HTR-8/SVneo (cell line): ENCODE data around the gene FGF12.

Source experiments
- DNase-seq: peaks from one replicate; pipeline ENCODE4 v3.0.0; 2011; ENCODE audit warnings: low spot score, mixed read lengths; ENCODE audit not compliant: insufficient read length
- FAIRE-seq: peaks from 2 replicates; lab custom pipeline; 2011; peaks lifted over from hg19 to GRCh38; lab: Jason Lieb, UNC

The FGF12 gene

DNA sequence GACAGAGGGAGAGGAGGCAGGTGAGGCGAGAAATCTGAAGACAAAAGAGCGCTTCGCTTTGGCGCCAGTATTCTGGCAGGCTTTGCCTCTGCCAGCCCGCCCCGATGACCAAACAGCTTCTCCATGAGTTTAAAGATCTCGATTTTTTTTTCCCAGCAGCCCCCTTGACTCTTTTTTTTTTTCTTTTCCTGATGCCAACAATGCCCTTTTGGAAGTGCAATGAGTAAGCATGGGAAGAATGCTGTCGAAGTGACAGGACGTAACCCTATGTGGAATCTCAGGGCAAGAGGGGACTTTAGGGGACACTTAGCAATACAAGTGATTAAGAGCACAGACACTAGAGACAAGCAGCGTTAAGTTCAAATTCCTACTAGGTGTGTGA is 211.7 kb downstream of the FGF12 start:
- no peak for FAIRE-seq
- no peak for DNase-seq

DNA sequence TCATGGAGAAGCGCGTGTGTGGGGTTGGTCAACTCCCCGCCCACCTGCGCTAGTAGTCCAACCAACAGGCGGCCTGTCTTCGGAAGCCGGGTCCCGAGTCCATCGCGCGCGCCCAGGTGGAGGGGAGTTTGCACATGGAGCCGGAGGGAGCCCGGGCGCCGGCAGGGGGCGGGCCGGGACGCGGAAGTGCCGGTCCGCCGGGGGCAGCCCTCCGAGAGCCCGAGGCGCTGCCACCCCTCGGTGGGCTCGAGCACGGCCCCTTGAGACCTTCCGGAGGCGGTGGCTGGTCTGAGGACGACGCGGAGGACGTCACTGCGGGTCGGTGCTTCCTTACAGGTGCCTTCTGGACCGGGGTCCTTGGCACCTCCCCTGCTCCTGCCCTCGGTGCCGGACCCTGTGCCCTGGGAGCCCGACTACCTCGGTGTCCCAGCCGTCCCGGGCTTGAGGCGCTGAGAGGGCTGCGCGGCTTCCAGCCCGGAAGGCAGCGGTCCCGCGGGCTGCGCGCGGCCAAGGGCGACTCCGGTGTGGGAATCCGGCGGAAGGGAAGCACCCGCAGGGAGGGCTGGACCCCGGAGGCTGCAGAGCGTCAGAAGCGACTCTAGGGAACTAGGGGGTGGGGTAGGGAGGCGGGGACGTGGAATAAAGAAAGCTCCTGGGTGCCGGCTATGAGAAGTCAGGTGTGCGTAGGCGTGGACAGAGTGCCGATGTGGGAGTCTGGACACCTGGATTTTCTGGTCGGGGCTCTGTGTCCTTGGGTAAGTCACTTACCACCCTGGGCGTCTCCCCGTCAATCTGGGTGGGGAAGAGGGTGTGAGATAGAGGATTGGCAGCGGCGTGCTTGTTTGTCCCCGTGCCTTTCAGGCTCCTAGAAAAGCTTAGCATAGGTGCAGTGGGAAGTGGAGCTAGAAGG is 212.3 kb downstream of the FGF12 start:
- DNase-seq (no peak), FAIRE-seq (no peak)

DNA sequence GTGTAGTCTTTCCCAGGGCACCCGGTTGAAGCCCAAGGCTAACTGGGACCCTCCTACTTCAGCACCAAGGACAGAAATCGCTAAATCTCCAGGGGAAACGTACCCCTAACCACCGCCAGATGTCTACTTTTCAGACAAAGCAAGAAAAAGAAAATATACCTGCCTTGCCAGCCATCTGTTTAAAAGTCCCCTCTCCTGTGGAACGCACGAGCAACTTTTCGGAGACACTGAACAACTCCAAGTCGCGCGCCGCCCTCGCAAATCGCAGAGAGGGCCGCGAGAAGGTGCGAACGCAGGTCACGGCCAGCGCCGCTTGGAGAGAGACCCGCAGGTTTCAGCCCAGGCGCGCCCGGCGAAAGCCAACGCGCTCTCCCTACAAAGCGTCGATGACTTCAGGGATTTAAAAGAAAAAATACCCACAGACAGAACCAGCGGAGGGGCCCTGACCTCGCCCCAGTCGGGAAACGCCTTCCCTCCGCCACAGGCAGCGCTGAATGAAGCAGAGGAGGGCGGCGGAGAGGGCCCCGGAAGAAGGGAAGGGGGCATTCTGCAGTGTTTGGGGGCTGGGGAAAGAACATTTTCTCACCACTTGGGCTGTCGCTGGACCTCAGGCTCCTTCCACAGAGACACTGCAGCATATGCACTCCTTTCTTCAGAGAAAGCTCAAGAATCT is 213.1 kb downstream of the FGF12 start:
- FAIRE-seq (no peak), DNase-seq (no peak)

DNA sequence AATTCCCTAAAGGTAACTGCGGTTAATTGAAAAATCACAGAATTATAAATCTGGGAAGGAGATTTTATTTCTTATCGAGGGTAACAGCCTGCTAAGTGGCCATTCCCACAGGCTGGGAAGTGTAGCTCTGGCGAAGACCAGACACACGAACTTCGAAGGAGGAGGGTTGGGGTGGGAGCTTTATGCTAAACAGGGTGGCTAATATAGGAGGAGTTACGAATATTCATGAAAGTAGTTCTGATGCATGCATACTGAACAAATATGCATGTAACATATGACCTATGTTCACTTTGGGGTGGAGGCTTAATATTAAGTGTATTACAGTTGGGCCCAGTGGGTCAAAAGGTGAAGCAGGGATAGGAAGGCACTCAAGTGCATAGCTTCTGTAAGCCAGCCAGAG is 221.6 kb downstream of the FGF12 start:
- no peak for DNase-seq
- no peak for FAIRE-seq

DNA sequence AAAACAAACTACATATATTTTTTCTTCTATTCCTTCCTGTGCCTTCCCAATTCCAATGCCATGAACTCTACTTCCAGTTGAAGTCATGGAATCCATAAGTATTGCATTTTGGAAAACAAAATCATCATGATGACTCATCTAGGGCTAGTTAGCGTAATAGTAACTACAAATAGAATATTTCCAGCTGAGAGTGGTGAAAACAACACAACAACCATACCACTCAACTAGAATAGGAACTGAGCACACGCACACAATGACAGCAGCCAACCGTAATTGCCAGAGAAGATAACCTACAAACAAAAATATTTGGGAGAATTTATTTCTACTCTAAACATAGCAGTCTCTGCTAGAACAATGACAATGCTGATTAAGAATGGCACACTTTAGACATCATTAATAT is 225.9 kb downstream of the FGF12 start:
- FAIRE-seq = no peak

DNA sequence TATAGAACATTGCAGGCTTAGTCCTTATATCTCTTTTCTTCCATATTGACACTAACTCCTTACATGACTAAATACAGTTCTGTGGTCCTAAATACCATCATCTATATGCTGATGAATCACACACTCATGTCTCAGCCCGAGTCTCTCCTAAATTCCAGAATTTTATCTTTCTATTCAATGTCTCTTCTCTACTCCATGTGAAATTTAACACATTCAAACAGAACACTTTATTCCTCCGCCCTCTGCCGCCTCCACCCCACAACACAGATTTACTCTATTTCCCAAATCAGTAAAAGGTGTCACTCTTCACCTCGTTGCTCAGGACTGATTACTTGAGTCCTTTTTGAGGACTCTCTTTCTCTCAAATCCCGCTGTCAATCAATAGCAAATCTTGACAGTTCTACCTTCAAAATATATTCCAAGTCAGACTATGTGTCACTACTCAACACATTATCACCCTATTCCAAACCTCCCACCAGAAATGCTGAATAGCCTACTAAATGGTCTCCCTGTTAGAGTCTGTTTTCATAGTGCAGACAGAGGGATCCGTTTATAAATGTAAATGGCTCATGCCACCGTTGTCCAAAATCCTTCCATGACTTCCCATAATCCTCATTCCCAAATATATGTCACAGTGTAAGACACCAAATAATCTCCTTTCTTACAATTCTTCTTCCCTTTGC is 230.3 kb downstream of the FGF12 start:
- DNase-seq = no peak
- FAIRE-seq = no peak

More for the DNA sequence above, 225.9 kb downstream of the FGF12 start:
- DNase-seq = no peak

DNA sequence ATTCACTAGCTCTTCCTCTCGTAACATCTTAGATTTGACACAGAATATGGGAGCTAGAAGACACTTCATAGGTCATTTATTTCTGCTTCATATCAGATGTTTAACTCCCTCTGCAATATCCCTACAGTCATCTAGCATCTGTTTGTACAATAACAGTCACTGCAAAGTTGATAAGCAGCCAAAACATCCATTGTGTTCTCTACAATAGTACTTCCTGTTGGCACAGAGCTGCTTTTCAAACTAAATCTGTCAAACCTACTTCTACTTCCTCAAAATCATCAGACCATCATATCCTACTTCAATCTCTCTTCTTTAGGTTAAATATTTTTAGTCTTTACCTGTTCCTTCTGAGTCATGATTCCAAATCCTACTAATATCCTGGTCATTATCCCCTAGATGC is 233.2 kb downstream of the FGF12 start:
- DNase-seq = no peak
- FAIRE-seq = no peak

DNA sequence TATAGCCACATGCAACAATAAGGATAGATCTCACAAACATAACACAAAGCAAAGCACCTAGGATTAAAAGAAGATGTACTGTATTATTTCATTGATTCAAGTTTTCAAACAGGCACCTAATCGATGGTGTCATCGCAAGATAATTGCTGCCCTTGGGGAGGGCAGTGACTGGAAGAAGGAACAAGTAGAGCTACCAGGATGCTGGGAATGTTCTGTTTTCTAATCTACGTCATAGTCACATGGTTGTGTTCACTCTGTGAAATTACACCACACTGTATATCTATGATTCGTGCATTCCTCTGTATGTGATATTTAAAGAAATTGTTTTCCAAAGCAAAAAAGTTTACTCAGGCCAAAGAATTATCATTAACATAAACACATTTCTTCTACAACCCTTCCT is 236.6 kb downstream of the FGF12 start:
- no peak for FAIRE-seq
- DNase-seq = no peak

DNA sequence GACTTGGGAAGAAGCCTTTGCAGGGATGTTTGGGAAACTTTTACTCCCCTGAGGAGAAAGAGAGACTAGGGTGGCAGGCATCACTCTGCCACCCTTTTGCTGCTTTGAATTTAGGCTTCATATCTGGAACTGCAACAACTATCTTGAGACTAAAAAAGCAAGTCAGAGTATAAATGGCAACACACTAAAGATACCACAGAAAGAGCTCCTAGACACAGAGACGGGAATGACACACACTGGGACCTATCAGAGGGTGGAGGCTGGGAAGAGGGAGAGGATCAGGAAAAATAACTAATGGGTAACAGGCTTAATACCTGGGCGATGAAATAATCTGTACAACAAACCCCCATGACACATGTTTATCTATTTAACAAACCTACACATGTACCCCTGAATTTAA is 237.8 kb downstream of the FGF12 start:
- FAIRE-seq = no peak
- DNase-seq = no peak

DNA sequence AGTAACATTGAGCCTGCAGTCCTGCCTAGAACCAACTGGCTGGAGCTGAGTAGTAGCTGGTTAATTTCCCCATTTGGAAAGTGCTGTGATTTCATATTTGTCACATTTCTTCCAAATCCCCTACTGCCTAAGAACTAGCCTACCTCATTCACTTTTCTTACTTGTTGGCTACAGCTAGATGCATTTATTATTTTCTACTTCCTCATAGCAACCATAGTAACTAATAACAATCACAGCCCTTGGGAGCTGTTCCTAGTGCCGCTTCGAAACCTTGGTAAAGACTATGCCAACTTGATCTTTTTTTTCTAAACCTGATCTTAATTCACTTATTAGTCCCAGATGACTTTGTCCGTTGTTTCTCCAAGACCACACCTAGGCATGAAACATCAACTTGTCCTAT is 240.3 kb downstream of the FGF12 start:
- DNase-seq = no peak
- no peak for FAIRE-seq

DNA sequence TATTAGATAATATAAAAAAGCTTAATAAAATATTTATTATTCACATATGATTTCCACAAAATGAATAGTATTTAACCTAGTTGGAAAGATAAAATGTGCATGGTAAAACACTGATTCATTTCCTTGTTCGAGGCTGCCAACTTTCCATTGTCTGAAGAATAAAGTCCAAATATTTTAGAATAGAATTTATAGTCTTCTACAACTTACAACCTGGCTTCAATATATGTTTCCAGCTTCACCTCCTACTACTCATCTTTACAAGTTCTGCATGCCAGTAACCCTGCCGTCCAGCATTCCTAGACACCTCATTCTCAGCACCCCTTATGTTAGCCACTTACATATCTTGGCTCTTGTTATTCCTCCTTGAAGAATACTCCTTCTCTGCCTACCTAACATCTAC is 244.5 kb downstream of the FGF12 start:
- no peak for FAIRE-seq
- DNase-seq = no peak

DNA sequence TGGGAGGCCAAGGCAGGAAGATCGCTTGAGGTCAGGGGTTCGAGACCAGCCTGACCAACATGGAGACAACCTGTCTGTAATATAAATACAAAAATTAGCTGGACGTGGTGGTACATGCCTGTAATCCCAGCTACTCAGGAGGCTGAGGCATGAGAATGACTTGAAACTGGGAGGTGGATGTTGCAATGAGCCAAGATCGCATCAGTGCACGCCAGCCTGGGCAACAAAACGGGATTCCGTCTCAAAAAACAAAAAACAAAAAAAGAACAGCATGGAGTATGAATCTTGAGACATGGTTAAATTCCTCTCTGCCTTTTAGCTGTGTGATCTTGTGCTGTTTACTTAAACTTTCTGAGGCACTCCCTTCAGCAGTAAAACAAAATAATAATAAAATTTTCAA is 244.9 kb downstream of the FGF12 start:
- DNase-seq = no peak
- no peak for FAIRE-seq

DNA sequence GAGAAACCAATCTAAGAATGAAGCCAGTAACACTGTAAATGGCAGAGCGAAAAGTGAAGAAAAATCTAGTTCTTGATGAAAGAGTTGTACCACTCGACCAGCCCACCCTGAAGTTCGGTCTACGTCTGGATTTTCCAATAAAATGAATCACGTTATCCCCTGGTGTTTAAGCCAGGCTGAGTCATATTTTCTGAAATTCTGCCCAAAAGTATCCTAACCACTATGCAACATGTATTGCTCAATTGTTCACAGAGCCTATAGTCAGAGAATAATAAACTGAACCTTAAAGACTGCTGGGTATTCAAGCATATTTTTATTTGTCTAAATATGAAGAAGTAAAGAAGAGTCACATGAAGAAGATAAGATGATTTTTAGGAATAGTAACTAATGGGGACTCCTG is 245.7 kb downstream of the FGF12 start:
- peak; percentile 26 for DNase-seq

DNA sequence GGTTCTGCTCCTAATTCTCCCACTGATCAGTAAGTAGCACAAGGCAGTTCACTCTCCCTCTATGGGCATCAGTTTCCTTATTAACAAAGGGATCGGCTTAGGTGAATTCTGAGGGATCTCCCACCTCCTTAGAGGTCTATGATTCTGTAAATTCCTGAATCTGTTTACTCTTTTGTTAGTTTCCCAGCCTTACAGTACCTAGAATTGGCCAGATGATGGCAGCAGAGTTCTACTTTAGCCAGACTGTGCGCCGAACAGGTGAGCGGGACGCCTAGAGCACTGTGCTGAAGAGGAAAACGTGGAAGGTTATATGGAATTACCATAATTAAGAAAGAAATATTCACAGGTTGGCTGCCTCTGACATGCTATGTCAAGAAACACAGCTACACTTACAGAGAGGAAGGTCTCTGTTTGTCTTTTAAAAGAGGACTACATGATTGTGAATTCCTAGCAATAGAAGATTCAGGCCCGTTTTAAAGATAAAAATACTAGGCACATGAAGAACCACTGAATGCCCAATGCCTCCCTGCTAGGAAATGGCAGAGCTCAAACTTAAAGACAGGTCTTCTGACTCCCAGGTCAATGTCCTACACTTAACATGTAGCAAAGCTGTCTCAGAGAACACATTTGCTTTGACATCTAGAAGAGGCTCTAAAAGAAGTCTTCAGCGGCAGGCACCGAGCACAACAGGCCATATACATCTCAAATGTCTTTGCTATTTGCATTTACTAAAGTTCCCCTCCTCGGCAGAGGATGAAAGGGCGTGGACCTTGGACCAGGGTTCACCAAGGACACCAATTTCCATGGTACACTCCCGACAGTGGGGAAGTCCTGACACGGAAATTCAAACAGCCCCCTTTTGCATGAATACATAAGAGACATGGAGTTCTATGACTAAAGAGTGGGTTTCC is 259.9 kb downstream of the FGF12 start:
- FAIRE-seq = no peak
- peak; percentile 33 for DNase-seq

More for the DNA sequence above, 245.7 kb downstream of the FGF12 start:
- no peak for FAIRE-seq

DNA sequence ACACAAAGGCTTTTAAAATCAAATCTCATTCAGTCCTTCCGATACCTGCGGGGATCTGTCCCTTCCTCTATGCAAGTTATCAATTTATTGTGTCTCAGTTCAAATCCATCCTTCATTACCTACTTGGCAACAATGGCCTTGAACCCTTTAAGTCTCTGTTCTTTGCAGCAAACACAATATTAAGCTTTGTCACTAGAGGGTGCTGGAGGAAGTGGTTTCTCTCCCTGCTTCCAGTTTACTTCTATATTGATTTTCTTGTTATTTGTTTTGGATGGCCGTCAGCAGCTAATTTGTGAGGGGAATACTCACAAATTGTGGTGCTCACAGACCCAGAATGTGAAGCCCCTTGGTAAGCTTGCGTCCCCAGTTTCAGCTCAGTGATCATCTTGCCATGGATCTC is 278.3 kb downstream of the FGF12 start:
- peak; percentile 15 for DNase-seq

DNA sequence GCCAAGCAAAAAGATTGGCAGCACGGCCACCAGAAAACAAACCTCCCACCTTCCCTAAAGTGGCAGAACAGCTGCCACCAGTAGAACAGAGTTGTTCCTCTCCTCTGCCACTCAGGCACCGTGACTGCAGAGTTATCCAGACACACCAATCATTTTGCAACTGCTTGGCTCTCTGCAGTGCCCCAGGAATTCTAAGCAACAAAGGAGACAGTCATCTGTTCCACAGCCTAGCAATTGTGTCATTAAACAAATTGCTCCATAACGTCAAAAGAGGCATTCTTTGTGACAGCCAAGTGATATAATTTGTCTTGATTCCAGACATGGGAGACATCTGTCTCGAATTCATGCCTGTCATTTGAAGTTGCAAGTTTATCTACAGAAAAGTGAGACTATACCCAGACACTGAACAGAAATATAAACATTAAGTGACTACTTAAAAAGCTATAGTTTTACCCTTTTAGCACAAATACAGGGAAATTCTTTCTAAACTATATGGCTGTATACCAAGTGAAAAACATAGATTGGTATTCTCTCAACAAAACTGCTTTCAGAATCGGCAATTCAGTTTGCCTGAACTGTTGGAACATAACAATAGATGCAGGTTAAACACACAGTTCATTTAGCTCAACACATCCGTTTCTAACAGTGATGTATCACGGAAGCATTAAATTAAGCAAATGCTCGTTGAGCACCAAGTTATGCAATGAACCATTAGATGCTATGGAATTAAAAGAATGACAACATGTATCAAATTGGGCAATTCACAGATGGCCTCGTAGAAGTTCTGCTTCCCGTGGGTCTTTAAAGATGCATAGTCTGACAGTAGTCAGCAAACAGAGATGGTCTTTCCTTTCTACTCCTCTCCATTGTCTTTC is 281.3 kb downstream of the FGF12 start:
- FAIRE-seq (no peak), DNase-seq (no peak)

More for the DNA sequence above, 278.3 kb downstream of the FGF12 start:
- no peak for FAIRE-seq

DNA sequence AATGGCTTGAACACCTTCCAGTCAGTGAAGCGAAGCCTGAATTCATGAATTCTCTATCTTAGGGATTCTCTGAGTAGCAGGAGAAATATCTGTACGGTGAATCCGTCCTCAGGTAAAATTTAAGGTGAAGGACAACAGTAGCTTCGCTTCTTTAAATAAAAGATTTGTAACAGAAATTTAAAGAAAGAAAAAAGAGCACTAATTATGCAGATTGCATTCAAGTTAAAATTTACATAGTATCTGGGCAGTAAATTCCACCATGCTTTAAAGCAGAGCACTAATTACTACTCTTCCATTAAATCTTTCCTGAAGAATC is 282.6 kb downstream of the FGF12 start:
- FAIRE-seq (no peak), DNase-seq (no peak)

DNA sequence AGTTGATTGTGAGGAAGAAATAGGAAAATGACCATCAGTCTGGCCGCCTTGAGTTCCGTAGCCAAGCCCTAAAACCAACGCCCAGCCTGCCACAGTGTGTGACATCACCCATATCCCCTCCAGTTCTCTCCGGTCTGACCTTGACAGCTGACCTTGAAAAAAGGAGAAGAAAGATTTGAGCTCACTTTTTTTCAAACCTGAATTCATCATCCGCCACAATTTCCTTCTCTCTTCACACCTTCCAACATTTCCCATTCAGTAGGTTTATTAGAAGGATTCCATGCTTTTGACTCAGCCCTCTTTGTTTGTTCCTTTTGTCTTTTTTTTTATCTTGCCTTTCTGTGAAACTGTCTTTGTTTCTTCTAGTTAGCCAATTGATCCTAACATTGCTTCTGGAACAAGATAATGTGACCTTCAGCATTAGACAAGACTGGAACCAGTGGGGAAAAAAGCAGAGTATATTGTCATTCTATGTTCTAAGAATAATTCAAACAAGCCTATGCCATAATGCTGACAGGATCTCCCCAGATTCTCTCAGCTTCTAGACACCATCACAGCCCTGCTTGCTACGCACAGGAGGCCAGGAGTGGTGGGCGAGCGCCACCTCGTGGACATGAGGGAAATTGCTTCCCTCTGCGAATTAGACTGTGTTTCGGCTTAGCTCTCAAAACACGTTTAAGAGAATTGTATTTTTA is 283.1 kb downstream of the FGF12 start:
- FAIRE-seq (peak; percentile 76), DNase-seq (peak; percentile 66)

DNA sequence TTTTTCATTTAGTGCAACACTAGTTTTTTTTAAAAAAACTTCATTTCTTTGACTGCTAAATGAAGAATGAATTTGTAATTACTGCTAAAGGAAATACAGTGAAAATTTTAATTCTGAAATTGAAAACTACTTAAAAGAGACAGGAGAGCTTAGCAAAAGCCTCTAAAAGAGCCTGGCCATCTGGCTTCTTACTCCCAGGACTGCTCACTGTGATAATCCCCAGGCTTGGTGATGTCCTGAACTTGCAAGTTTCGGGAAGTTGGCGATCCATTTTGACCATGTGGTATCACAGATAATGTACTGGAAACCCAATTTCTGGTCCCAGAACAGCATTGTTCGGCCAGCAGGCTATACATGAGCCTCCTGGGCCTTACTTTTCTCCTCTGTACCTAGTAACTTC is 292.1 kb downstream of the FGF12 start:
- FAIRE-seq (no peak), DNase-seq (no peak)
